Measurements from ENCODE around the gene U2AF2. TPM values are rescaled to one million over a fixed set of nuclear protein-coding genes. Genes with fewer than 3 reads are reported as not detected.

U2AF2 gene
- total and polyA plus RNA-seq, 9 of the 15 experiments (the other 6 are each of a cell fraction or from before 2014, with no cell fraction given): 3.0 to 331 (median 157) TPM

- no peak for TF ChIP-seq PREB (CRISPR knock-in tag; IDR thresholded peaks at IDR 0.05)
- no peak for TF ChIP-seq HNRNPL (IDR thresholded peaks at IDR 0.05; ENCODE audit: low read depth, low read length)
- TF ChIP-seq CHCHD3 (CRISPR knock-in tag; IDR thresholded peaks at IDR 0.05): no peak
- TF ChIP-seq ZBTB33 (CRISPR knock-in tag; IDR thresholded peaks at IDR 0.05): peak; percentile 21; the same call in 1 of the 2 replicates
- TF ChIP-seq TFAM (CRISPR knock-in tag; conservative IDR thresholded peaks at IDR 0.05): no peak
- 0 out of 4 replicates have a peak, but pooled peaks of 1 of the 2 experiments have one; percentile 15 for TF ChIP-seq KDM1A (IDR thresholded peaks at IDR 0.05)
- TF ChIP-seq FOXA3 (CRISPR knock-in tag; conservative IDR thresholded peaks at IDR 0.05 in 1 of 2, IDR thresholded peaks at IDR 0.05 in 1 of 2): no peak
- TF ChIP-seq ARNT (IDR thresholded peaks at IDR 0.05): peak; percentile 39 to 71; a peak in 1 of 4 replicates
- TF ChIP-seq THRB (CRISPR knock-in tag; conservative IDR thresholded peaks at IDR 0.05): peak; percentile 62; the same call in 1 of the 2 replicates
- TF ChIP-seq MLLT1 (IDR thresholded peaks at IDR 0.05): 0 out of 4 replicates have a peak, but pooled peaks of 1 of the 2 experiments have one; percentile 51
- TF ChIP-seq SMC3 (conservative IDR thresholded peaks at IDR 0.05; ENCODE audit: insufficient read depth, low read depth, low read length): peak; percentile 52
- peak; percentile 49 for TF ChIP-seq VEZF1 (CRISPR knock-in tag; IDR thresholded peaks at IDR 0.05)
- 0 out of 4 replicates have a peak, but pooled peaks of 1 of the 2 experiments have one; percentile 19 for TF ChIP-seq ETV6 (IDR thresholded peaks at IDR 0.05; ENCODE audit: borderline replicate concordance in 1 of 2, low read depth in 2 of 2, low read length in 1 of 2)
- TF ChIP-seq ETV6 (CRISPR knock-in tag; IDR thresholded peaks at IDR 0.05; ENCODE audit: borderline replicate concordance): no peak
Measured at GRCh38 chr19:55605637-55606470, 49.0 kb upstream of the U2AF2 start, which contains the start of gene ZNF865 (continued).

Data from K562 (cell line).